ENCODE results near the gene ZIC1. TPM values are rescaled to one million over a fixed set of nuclear protein-coding genes. Genes with fewer than 3 reads are reported as not detected.

Gene ZIC1
- total and polyA plus RNA-seq, 2 of the 4 experiments (the other 2 are of a cell fraction): not detected

DNA sequence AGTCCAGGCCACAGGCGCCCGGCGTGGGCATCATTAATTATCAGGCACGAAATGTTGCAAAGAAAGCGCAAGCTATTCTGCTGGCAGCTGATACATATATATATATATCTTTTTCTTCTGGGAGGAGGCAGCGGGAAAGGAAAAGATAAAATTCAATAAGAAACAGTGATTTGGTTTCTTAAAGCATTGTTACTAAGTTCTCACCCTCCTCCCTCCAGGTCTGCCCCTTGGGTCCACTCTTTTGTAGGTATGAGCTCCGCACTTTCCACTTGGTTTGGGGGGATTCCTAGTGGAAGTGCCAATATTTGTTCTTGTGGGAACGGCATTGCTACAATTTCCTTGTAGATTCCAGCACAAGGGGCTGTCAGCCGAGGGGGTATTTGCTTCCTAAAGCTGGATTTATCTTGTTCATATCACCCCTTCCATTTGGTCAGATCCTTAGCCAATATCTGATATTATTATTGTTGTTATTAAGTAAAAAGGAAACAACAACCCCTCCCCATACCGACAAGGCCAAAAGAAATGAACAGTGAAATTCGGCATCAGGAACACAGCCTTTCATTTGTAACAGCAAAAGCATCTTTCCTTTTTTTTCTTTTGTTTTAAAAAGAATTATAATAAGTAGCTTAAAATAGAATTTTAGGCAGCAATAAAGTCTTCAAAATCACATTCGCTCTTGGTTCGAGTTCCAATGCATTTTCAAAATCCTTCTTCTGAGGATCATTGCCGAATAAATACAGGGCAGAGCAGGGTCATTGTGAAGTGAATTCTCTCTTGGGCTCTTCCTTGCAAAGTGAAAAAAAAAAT is 15.6 kb downstream of the ZIC1 start:
- Histone ChIP-seq H3K4ac (ENCODE audit: low read depth, low read length) (no peak overlapping the region), H3K4me3 (ENCODE audit: insufficient read depth, low read depth, low read length) (no peak overlapping the region), H3K79me1 (ENCODE audit: low read depth in 1 of 2, low read length in 2 of 2) (no peaks in the 10 kb centered on the region), H4K8ac (ENCODE audit: low read depth in 2 of 2, low read length in 2 of 2) (no peak overlapping the region), H3K9ac (ENCODE audit: low read depth, low read length) (no peak overlapping the region), H4K5ac (ENCODE audit: low read depth, low read length) (no peak overlapping the region), H3K56ac (ENCODE audit: extremely low read depth, insufficient read depth, low read length) (no peak overlapping the region), H3K14ac (replicated peaks; ENCODE audit: low read depth, low read length) (no peak overlapping the region), H3K4me2 (ENCODE audit: low read depth, low read length) (no peak overlapping the region), H3K23ac (ENCODE audit: low read depth, low read length) (no peak overlapping the region), H3K9me1 (ENCODE audit: insufficient read depth, low read length) (no peaks in the 10 kb centered on the region), H2BK5ac (ENCODE audit: low read depth, low read length, poor library complexity, severe bottlenecking) (no peak overlapping the region), H3K18ac (ENCODE audit: low read depth, low read length) (no peak overlapping the region), H2AFZ (replicated peaks; ENCODE audit: low read length, poor library complexity) (no peak overlapping the region), H4K91ac (ENCODE audit: insufficient read depth, low read depth, low read length) (no peak overlapping the region), H2BK15ac (ENCODE audit: low read depth, low read length) (no peak overlapping the region), H2AK9ac (replicated peaks; ENCODE audit: low read depth, low read length, poor library complexity) (no peak overlapping the region), H3K36me3 (ENCODE audit: control insufficient read depth, insufficient read depth, low read length) (no peaks in the 10 kb centered on the region), H3K4me1 (ENCODE audit: control insufficient read depth, insufficient read depth, low read length) (no peaks in the 10 kb centered on the region), H3K27ac (ENCODE audit: insufficient read depth, low read length) (no peak overlapping the region), H2BK20ac (ENCODE audit: low read depth, low read length) (no peak overlapping the region), H2AK5ac (ENCODE audit: low read depth, low read length) (no peak overlapping the region), H2BK120ac (ENCODE audit: low read depth, low read length) (no peak overlapping the region), H3K9me3 (ENCODE audit: control insufficient read depth, insufficient read depth, low read length) (peaks cover 18% of the 10 kb centered on the region), H4K20me1 (ENCODE audit: insufficient read depth, low read length) (no peaks in the 10 kb centered on the region), H3K27me3 (ENCODE audit: control insufficient read depth, insufficient read depth, low read length) (peaks cover 53% of the 10 kb centered on the region)
- dilution Hi-C loops (cut with HindIII; ENCODE audit: low sequenced_read_pairs, unreplicated experiment) (no loop called here), in situ Hi-C loops (cut with MboI; ENCODE audit: low sequenced_read_pairs) (no loop called here), intact Hi-C loops (cut with micrococcal nuclease) (no loop called here)
- ChIA-PET CTCF (no interaction called here), POLR2A (ENCODE audit: unreplicated experiment) (no interaction called here)
- TF ChIP-seq CEBPB (IDR thresholded peaks at IDR 0.05; ENCODE audit: low read depth, low read length): no peak
- no peak for TF ChIP-seq BHLHE40 (IDR thresholded peaks at IDR 0.05; ENCODE audit: low read depth, low read length)
- no peak for TF ChIP-seq MAZ (IDR thresholded peaks at IDR 0.05; ENCODE audit: borderline replicate concordance, low read depth, low read length)
- TF ChIP-seq RAD21 (IDR thresholded peaks at IDR 0.05; ENCODE audit: low read length): no peak
- TF ChIP-seq, protein P1, sequence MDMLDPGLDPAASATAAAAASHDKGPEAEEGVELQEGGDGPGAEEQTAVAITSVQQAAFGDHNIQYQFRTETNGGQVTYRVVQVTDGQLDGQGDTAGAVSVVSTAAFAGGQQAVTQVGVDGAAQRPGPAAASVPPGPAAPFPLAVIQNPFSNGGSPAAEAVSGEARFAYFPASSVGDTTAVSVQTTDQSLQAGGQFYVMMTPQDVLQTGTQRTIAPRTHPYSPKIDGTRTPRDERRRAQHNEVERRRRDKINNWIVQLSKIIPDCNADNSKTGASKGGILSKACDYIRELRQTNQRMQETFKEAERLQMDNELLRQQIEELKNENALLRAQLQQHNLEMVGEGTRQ (IDR thresholded peaks at IDR 0.05; ENCODE audit: low read depth, low read length): no peak
- no peak for TF ChIP-seq CHD1 (IDR thresholded peaks at IDR 0.05; ENCODE audit: low read depth, low read length)
- TF ChIP-seq MXI1 (IDR thresholded peaks at IDR 0.05; ENCODE audit: borderline replicate concordance, low read depth, low read length): no peak
- no peak for TF ChIP-seq NFE2L2 (IDR thresholded peaks at IDR 0.05; ENCODE audit: low read depth, low read length)
- ATAC-seq (ENCODE audit: low read depth): no peak
- no TSS peak for BruUV-seq (replicated peaks)
- no CpG with 5 or more reads among the region's 14 CpGs for WGBS, 2 experiments (ENCODE audit: extremely low coverage in 2 of 2, insufficient read length in 1 of 2)
- no peak for DNase-seq

All from IMR-90 (cell line).